Medulla oblongata (tissue), 1 donor: ENCODE data around the gene USH1C.

Experiments used
- DNase-seq: peaks from one replicate; pipeline ENCODE4 v3.0.0-alpha.2; 2015; ENCODE audit errors: extremely low spot score

The USH1C gene

DNA sequence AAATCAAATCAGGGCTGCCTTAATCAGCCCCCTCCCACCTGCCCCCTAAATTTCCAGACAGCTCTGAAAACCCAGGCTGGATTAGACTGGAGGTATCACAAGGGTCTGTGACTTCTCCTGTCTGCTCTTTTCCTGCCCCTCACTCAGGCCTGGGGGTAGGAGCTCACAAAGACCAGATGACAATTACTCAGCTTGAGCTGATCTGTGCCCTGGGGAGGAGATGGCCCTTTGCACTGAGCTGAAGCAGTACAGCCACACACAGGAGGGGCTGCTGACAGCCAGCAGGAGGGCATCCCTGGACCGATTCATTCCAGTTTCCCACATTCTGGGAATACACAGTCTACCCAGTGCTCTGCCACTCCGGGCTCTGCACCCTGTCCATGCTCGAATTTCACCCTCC, 71.7 kb downstream of the USH1C start:
- DNase-seq: no peak

DNA sequence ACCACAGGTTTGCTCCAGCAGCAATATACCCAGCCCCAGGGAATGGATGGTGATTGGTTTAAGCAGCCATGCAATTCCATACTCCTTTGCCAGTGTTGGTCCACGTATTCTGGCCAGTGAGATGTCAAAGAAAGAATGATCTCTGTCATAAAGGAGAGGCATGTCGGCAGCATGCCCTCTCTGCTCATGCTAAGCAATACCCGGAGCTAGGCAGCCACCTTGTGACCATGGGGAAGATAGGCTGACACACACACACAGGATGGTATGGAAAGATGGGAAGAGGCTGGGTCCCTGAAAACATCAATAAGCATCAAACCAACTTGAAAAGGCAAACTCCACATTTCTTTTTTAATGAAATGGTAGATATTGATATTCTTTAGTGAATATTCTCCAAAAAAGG, 72.7 kb downstream of the USH1C start:
- DNase-seq: no peak

DNA sequence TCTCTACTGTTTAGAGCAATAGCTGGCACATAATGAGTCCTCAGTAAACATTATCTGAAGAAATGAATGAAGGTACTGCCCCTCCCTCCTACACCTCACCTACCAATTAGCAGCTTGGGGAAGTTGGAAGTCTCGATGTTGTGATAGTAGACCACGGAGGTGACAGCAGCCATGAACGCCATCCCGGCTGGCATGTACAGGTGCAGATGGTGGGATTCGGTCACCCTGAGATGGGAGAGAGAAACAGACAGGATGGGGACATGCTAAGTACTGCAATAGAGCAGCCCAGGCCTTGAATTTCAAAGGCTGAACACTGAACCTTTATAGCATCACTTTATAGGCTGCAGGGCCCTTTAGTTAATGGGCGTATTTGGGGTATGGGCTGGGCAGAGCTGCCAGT, 74.2 kb downstream of the USH1C start:
- no peak for DNase-seq

DNA sequence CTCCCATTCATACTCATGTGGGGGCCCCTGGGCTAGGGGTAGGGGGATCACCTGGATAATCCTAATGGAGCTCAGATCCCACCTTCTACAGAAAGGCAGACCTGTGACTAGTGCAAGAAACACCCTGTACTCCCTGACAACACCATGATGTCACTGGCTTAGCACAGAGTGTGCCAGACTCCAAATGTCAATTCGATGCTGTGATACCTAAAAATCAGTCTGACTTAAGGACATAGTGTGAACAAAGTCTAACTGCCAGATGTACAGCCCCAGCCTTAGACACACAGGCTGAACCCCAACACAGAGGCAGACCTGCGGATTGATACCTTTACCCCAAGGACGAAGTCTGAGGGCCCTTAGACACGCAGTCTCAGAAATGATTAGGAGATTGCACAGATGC, 76.1 kb downstream of the USH1C start:
- DNase-seq: no peak

DNA sequence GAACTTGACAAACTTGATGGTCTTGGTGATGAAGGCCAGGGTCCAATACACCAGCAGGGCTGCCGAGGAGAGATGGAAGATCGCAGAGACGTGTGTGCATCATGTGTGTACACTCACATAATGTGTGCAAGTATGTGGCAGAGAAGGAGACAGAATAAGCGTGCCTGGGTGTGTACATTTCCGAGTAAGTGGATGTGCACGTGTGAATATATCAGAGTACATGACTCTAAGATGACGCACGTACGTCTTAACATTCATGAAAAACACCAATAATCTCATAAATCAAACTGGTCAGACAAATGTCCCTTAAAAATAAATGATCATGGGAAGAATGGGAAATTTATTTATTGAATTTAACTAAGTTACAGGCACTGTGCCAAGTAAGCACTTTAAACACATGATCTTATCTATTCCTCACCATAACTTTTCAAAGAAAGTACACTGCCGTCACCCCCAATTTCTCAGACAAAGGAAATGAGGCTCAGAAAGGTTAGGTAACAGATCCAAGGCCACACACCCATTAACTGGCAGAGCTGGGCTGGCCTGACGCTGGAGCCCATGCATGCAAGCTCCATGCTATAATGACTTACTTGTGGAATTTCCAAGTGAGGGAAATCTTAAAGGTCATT, 80.6 kb downstream of the USH1C start:
- DNase-seq: no peak

DNA sequence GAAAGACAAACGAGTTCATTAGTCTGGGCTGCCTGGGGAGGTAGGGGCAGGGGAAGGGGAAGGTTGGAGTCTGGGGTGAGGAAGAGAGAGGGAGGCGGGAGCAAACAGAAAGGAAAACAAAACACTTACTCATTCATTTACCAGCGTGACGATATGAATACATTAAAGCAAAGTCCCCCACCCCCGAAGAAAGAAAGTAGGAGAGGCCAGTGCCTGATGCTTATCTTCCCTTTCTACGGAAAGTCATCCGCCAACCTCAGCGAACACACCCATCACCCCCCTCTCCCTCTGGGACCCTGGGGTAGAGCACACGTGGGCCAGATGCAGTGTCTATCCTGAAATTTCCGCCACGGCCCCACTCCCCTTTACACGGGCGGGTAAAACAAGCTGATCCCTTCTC, 81.3 kb downstream of the USH1C start:
- no peak for DNase-seq

DNA sequence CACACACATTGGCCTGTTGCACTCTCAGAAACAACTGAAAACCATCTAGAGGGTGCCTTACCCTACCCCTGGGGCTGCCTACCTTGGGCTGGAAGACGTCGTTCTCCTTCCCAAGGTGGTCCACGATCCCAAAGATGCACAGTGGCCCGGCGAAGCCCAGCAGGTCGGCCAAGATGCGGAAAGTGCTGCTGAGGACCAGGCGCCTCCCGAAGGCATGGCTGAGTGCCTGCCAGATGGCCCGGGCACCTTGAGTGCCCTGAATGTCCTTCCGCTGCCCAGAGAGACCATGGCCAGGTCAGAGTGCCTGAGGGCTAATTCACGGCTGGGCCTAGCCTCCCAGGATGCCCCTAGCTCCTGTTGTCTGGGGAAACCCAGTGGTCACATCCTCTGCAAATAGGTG, 83.8 kb downstream of the USH1C start:
- no peak for DNase-seq

DNA sequence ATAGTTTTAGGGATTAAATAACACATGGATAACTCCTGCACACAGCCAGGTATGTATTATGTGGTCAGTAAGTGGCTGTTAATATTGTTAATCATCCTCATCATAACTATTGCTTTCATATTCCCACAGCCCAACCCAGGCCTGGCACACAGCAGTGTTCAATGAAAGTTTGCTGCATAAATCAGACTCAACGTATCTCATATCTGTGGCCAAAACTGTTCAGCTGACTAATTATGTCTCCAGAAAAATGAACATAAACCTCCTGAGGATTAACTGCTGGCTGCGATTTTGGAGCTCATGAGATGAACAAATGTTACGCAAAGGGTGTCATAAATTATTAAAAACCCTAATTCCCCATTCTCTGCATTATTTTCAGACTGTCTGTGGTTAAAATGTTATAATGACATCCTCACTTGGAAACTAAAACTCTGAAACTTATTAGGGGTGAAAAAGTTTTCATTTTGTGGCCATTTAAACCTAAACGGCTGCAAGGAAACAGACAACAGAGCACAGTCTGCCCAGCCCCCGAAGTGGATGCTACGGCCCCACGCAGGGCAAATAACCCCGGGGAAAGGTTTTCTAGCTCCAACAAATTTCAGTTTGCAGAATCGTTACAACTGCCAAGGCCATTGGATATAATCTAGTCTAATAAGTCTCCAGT, 84.8 kb downstream of the USH1C start:
- DNase-seq: no peak

DNA sequence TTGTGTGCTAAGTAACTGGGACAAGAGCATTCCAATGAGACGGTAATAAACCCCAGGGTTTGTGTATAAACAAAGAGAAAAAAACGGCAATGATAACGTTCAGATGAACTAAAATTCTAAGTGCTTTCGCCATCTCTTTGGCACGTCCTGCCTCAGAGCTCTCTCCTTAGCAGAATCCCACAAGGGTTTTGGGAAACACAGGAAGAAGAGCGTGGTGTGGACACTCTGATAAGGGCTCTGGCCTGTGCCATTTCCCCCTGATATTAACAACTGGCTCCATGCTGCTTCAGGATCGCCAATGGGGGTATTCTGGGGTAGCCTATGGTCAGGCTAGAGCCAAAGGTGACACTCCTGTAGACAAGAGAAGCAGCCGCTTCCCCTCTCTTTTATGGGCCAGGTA, 85.9 kb downstream of the USH1C start:
- DNase-seq: no peak

DNA sequence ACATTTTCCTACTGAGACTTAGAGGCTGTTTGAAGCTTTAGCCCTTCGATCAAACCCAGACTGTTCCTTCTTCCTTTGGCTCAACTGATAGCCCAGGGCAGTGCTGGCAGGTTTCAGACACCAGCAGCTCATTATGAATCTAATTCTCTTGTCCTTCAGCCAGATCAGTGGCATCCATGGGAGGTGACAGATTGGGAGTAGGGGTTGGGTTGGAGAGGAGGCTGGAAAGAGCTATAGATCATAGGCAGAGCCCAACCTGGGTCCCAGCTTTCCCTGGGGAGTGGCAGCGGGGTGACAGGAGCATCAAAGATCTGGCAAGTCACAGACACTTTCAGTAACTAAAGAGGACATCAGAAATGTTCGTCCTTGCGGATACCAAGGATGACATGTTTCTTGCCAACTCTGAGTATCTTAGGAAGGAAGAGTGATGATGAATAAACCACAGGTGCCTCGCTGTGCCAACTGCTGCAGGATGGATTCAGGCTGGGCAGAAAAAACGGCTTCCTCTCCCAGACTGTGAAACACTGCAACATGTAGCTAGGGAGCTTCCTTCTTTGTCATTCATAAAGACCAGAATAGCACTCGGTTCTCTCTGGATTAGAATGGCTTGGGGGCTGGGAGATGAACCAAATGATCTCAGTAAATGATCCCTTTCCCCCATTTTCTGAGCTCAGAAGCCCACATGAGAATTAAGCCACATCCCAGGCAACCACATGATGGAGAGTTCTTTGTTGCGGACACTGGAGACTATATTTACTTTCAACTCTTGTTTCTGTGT, 86.6 kb downstream of the USH1C start:
- no peak for DNase-seq

DNA sequence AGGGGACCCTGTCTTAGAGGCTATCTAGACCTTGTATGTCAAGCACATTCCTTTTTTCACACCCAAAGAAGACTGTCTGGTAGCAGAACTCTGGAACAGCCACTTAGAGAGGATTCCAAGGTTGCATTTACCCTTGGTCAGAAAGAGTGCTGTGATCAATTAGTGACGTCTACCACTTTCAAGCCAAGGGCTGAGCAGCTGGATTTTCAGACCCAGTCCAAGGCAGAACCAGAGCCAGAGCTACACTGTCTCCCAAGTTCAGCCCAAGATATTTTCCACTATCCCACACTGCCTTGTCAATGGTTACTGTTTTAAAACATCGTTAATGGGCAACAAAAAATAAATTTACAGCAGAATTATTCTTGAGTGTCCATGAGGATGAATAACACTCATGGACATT, 91.5 kb downstream of the USH1C start:
- DNase-seq: no peak

DNA sequence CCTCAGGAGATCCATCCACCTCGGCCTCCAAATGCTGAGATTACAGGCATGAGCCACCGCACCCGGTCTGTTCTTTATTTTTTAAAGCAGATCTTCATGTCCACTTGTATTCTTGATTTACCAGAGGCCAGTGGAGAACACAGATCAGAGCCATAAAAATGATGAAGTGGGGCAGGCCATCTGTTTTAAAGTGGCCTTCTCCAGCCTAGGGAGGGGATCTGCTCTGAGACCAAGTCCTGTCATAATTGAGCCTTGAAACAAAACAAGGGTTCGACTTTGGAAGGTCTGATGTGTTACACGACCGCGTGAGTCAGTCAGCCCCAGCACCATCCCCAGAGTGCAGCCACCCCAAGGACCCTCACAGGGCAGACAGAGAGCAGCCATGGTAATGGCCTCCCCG, 95.1 kb downstream of the USH1C start:
- DNase-seq: no peak

DNA sequence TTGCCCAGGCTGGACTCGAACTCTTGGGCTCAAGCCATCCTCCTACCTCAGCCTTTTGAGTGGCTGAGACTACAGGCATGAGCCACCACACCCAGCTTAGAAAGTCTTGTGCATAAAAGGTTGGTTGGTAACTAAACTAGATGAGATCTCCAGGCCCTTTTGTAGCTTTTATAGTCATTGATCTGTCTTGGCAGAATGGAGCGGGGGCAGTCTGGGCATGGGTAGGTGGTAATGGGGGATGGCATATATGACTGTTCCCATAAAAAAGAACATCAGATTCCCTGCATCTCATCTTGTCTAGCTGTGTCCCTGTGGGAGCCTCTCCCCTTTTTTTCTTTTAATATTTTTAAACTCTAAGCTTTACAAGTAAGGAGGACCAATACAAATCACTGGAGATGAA, 97.7 kb downstream of the USH1C start:
- no peak for DNase-seq

DNA sequence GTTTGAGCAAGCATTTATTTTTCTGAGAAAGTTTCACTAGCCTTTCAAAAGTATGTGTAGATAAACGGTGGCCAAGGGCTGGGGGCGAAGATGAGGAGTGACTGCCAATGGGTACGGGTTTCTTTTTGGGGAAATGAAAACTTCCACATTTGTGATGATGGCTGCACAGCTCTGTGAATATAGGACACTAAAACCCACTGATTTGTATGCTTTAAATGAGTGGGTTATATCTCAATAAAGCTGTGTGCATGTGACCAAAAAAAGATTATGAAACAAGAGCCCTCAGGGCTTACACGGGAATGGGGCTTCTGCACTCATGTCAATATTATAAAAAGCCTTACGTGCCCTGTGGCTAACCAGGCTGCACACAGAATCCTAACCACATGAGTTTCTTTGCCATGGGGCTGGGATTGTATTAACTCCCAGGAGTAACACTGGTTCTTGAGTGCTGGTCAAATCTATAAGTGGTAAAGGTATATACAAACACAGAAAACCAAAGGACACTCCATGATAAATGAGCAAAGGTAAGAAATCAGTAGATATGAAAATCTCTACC, 98.9 kb downstream of the USH1C start:
- DNase-seq: no peak

DNA sequence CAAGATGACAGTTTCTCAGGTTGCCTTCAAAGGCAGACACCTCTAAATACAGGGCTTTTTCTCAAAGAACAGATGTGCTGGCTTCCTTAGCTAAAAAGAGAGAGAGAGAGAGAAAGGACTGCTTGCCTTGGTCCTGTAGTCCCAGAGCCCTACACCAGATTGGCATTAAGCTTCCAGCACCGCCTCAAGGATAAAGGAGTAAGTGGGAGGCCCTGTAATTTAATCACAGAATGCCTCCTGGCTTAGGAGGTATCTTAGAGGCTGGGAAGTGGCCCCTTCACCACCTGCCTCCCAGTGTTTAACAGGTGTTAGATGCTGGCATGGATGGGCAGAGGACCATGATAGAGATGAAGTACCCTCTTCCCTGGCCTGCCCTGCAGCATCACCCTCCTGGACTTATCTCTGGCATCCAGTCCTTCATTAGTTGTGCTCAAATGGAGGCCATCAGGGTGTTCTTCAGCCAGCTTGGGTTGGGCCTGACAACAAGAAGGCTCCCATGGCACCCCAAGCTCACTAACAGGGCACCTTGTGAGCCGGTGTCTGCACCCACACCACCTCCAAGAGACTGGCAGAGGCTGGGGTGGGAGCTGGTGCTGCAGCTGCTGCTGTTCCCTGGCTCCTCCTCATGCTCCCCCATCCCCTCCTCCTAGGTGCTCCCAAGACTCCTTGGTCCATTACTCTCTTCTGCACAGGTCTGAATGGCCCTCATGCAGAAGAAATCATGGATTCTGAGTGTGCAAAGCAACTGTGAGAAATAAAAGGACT, 100.1 kb downstream of the USH1C start:
- no peak for DNase-seq
